Diencephalon (tissue), 1 donor: ENCODE results near the gene FRAT2. TPM values are rescaled to one million over a fixed set of nuclear protein-coding genes. Genes with fewer than 3 reads are reported as not detected.

Experiments used
- small RNA-seq: library from RNA; depleted of rRNA; stranded (forward); fragments of <200 nt; gene quantifications from one replicate; pipeline ENCODE3, GENCODE V24; 2014
- total RNA-seq: library from RNA; depleted of rRNA; stranded (reverse); fragments of >200 nt; gene quantifications from one replicate; pipeline ENCODE4 v1.2.3, GENCODE V29; 2014

FRAT2 gene, protein sequence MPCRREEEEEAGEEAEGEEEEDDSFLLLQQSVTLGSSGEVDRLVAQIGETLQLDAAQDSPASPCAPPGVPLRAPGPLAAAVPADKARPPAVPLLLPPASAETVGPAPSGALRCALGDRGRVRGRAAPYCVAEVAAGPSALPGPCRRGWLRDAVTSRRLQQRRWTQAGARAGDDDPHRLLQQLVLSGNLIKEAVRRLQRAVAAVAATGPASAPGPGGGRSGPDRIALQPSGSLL
- 12.7 TPM for total RNA-seq

DNA sequence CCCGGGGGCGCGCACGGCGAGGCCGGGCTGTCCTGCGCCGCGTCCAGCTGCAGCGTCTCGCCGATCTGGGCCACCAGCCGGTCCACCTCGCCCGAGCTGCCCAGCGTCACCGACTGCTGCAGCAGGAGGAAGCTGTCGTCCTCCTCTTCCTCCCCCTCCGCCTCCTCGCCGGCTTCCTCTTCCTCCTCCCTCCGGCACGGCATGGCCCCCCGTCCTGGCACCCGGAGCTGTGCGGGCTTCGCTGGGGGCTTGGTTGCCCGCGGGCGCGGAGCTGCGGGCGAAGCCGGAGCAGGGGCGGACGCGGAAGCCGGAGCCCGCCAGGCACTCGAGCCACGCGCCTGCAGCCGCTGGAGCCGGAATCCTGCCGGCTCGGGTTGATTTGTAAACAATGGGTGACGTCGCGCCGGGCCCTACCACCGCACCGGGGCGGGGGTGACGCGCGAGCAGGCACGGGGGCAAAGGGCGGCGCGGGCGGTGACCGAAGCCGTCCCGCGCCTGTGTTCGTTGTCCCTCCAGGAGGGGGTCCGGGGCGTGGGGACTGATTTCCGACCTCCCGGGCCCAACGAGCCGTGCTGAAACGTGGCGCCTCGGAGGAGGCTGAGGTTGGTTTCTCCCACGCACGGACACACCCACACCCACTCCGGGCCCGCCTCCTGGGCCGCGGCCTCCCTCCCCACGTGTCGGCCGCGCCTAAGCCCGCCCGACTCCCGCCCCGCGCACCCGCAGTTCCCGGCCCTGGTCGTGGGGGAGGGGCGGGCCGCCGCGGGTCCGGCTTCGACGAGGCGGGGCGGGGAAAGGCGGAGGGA, at the start of gene FRAT2:
TSS of gene FRAT2 (minus strand) at position 360 of the 806 bp plus-strand sequence. CDS start at position 203, 157 bp downstream.

DNA sequence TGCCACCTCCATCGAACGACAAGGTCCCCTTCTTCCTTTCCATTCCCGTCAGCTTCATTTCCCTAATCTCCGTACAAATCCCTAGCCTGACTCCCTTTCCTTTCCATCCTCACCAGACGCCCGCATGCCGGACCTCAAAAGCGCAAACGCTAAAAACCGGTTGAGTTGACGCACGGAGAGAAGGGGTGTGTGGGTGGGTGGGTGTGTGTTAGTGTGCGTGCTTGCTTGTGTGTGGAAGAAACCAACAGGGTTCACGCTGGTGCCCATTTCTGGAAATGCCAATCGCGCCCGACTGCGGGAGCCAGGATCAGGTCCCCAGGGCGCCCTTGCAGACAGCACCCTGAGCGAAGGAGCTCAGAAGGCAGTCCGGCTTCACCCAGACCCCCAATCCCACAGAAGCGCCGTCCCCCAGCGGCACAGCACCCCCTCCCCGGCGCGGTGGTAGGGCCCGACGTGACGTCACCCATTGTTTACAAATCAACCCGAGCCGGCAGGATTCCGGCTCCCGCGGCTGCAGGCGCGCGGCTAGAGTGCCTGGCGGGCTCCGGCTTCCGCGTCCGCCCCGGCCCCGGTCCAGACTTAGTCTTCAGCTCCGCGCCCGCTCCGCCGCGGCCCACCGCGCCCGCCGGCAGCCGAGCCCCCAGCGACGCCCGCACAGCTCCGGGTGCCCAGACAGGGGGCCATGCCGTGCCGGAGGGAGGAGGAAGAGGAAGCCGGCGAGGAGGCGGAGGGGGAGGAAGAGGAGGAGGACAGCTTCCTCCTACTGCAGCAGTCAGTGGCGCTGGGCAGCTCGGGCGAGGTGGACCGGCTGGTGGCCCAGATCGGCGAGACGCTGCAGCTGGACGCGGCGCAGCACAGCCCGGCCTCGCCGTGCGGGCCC, 15.5 kb downstream of the FRAT2 start, which contains the start of gene FRAT1:
TSS of gene FRAT1 (plus strand) at position 500 of the 880 bp plus-strand sequence. CDS start at position 683, 183 bp downstream.

DNA sequence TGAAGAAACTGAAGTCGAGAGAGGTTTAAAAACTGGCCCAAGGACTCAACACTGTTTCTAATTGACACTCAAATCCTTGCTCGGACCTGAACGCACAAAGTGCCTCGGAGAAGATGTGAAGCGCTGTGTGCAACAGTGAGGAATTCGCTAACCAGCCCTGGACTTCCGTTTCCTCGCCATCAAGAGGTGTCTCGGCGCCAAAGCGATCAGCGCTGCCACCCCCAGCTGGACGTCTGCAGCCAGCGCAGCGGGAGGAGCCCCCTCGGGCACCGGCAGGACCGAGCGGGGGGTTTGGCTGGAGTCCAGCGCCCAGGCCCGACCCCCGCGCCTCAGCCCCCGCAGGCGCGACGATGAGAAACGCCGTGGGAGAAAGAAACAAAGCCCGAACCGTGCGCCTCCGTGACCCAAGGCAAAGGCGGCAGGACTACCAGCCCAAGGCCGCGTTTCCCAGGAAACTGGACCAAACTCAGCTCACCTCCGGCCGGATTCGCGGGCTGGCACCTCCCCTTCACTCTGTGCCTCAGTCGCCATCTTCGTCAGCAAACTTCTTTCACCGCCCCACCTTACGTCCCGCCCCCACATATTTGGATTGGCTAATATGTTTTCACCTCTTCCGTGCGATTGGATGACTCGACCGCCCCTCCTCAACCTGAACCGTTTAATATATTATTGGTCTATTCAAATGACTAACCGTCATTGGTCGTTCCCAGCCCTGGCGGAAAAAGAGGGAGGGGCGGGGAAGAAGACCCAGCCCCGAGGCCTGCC, 42.2 kb downstream of the FRAT2 start, which contains the start of gene ARHGAP19:
TSS of gene ARHGAP19 (minus strand) at position 541 of the 765 bp plus-strand sequence. CDS start at position 531, 10 bp downstream.

Small RNA genes within 50 kb of the gene (small RNA-seq; reads per million reads assigned to genes)
- gene RF00017, result not detected

Other genes with a start within 250 kb of the FRAT2 start
- gene SLIT1, start 148.8 kb downstream of the FRAT2 start, total RNA-seq, result 56.1 TPM
- 13.1 TPM for gene ARHGAP19, start 42.1 kb downstream of the FRAT2 start, total RNA-seq
- 6.0 TPM for gene FRAT1, start 15.5 kb downstream of the FRAT2 start, total RNA-seq
- gene RRP12, start 66.6 kb upstream of the FRAT2 start, total RNA-seq, result 12.7 TPM
- 226 TPM for gene PGAM1, start 91.5 kb upstream of the FRAT2 start, total RNA-seq
- 43.4 TPM for gene EXOSC1, start 111.3 kb upstream of the FRAT2 start, total RNA-seq
- 29.5 TPM for gene ZDHHC16, start 111.4 kb upstream of the FRAT2 start, total RNA-seq
- 59.7 TPM for gene MMS19, start 163.7 kb upstream of the FRAT2 start, total RNA-seq
- 6.0 TPM for gene UBTD1, start 164.2 kb upstream of the FRAT2 start, total RNA-seq
- 0.46 TPM for gene ANKRD2, start 238.1 kb upstream of the FRAT2 start, total RNA-seq
- gene HOGA1, start 249.7 kb upstream of the FRAT2 start, total RNA-seq, result 2.5 TPM